B cell (primary cell): ENCODE results near the gene RANBP10. TPM values are rescaled to one million over a fixed set of nuclear protein-coding genes. Genes with fewer than 3 reads are reported as not detected.

Source experiments
- ATAC-seq: fragments of 200-7000 bp; cut with Tn5 transposase; one replicate; pipeline ENCODE4 v1.10.0; 2021; ENCODE audit warnings: low read depth, mild to moderate bottlenecking, moderate number of reproducible peaks, moderate library complexity
- CTCF ChIA-PET: fragments of 350-600 bp; sonication (Branson Sonifier 250); formaldehyde crosslinking; loops from one replicate; lab custom pipeline; 2021; ENCODE audit warnings: antibody characterized with exemption, inconsistent platforms; lab: Charles Lee
- POLR2A ChIA-PET: fragments of 350-600 bp; sonication (Branson Sonifier 250); formaldehyde crosslinking; loops from one replicate; lab custom pipeline; 2021; ENCODE audit warnings: antibody characterized with exemption; lab: Charles Lee
- DNase-seq: peaks from one replicate; pipeline ENCODE4 v3.0.0; 2013
- H2AFZ ChIP-seq: 2 replicates; pipeline ENCODE4 v1.6.1; 2012; ENCODE audit warnings: mild to moderate bottlenecking, low read depth, low read length; ENCODE audit not compliant: insufficient read depth, poor library complexity, severe bottlenecking
- H3K27ac ChIP-seq, 2 donors: 1 replicate in 1 of 2; 2 replicates in 1 of 2; pipeline ENCODE4 v1.5.1; 2012 to 2013; ENCODE audit warnings: low read length in 2 of 2, mild to moderate bottlenecking in 2 of 2, moderate library complexity in 1 of 2
- H3K27me3 ChIP-seq, 4 experiments: fragments of 200-600 bp in 1 of 4; sonication (generic) in 1 of 4; replicated peaks in 1 of 4; 1 replicate in 2 of 4; 2 replicates in 2 of 4; pipeline versions ENCODE4 v1.6.1 to v1.7.0; 2013 to 2016; ENCODE audit warnings: low read length in 3 of 4, mild to moderate bottlenecking in 2 of 4, mixed read lengths in 1 of 4, moderate library complexity in 1 of 4; ENCODE audit not compliant: insufficient read depth in 4 of 4, control insufficient read depth in 3 of 4; ENCODE audit errors: control extremely low read depth in 1 of 4
- H3K36me3 ChIP-seq, 2 experiments: replicated peaks in 1 of 2; 1 replicate in 1 of 2; 2 replicates in 1 of 2; pipeline versions ENCODE4 v1.6.1 to v1.7.1; 2013; ENCODE audit warnings: low read length in 1 of 2; ENCODE audit not compliant: insufficient read depth in 2 of 2, control insufficient read depth in 1 of 2; ENCODE audit errors: control extremely low read depth in 1 of 2, extremely low read depth in 1 of 2
- H3K4me1 ChIP-seq, 2 donors: fragments of 200-600 bp in 1 of 2; sonication (generic) in 1 of 2; 1 replicate in 1 of 2; 2 replicates in 1 of 2; pipeline versions ENCODE4 v1.5.1 to v1.6.1; 2013 to 2017; ENCODE audit warnings: low read length in 2 of 2; ENCODE audit not compliant: control insufficient read depth in 2 of 2, insufficient read depth in 2 of 2
- H3K4me2 ChIP-seq: replicated peaks from 2 replicates; pipeline ENCODE3; 2012; ENCODE audit warnings: mild to moderate bottlenecking, low read depth, low read length; ENCODE audit not compliant: poor library complexity, severe bottlenecking
- H3K4me3 ChIP-seq, 5 experiments: fragments of 200-600 bp in 1 of 5; sonication (generic) in 1 of 5; 1 replicate in 3 of 5; 2 replicates in 2 of 5; pipeline versions ENCODE4 v1.5.1 to v1.7.0; 2011 to 2016; ENCODE audit warnings: low read length in 4 of 5, mild to moderate bottlenecking in 4 of 5, low read depth in 2 of 5, control low read depth in 1 of 5, moderate library complexity in 1 of 5; ENCODE audit not compliant: insufficient read depth in 1 of 5; ENCODE audit errors: control extremely low read depth in 1 of 5, extremely low read depth in 1 of 5
- H3K79me2 ChIP-seq: fragments of 200-600 bp; sonication (generic); one replicate; pipeline ENCODE4 v1.6.0; 2016; ENCODE audit warnings: low read length; ENCODE audit not compliant: control insufficient read depth, insufficient read depth
- H3K9ac ChIP-seq: fragments of 200-600 bp; sonication (generic); 2 replicates; pipeline ENCODE4 v1.6.1; 2017; ENCODE audit warnings: mild to moderate bottlenecking, low read length, moderate library complexity
- H3K9me3 ChIP-seq, 3 donors: one replicate each; pipeline versions ENCODE4 v1.6.1 to v1.7.1; 2013; ENCODE audit warnings: low read length in 2 of 3; ENCODE audit not compliant: control insufficient read depth in 2 of 3, insufficient read depth in 1 of 3; ENCODE audit errors: control extremely low read depth in 1 of 3
- H4K20me1 ChIP-seq: 2 replicates; pipeline ENCODE4 v1.6.0; 2012; ENCODE audit warnings: mild to moderate bottlenecking, low read length; ENCODE audit not compliant: insufficient read depth, control insufficient read depth, poor library complexity, severe bottlenecking
- H3K27ac Mint-ChIP-seq: one replicate; pipeline ENCODE4 v1.8.0; 2021; ENCODE audit warnings: mixed read lengths
- H3K27me3 Mint-ChIP-seq: one replicate; pipeline ENCODE4 v1.8.0; 2021; ENCODE audit warnings: mixed read lengths
- H3K4me1 Mint-ChIP-seq: one replicate; pipeline ENCODE4 v1.8.0; 2021; ENCODE audit warnings: mixed read lengths
- H3K4me3 Mint-ChIP-seq: one replicate; pipeline ENCODE4 v1.8.0; 2021; ENCODE audit warnings: mixed read lengths
- H3K9me3 Mint-ChIP-seq: one replicate; pipeline ENCODE4 v1.8.0; 2022; ENCODE audit warnings: mixed read lengths; ENCODE audit not compliant: insufficient read depth
- CTCF ChIP-seq: fragments of 200-600 bp; IDR thresholded peaks from one replicate; pipeline ENCODE4 v1.8.0; 2022; ENCODE audit warnings: antibody characterized with exemption, mild to moderate bottlenecking
- EZH2 ChIP-seq: IDR thresholded peaks from 2 replicates; pipeline ENCODE4 v1.6.1; 2012; ENCODE audit warnings: borderline replicate concordance, low read depth, mild to moderate bottlenecking, moderate library complexity, low read length; ENCODE audit not compliant: insufficient read depth, poor library complexity, severe bottlenecking
- WGBS: methylation state at CpG from one replicate; pipeline ENCODE4 v1.1.5; 2013; ENCODE audit warnings: missing lambda C conversion rate; ENCODE audit not compliant: insufficient coverage; 5-methylcytosine and 5-hydroxymethylcytosine counted together
- intact Hi-C: fragments of 100-400 bp; cut with micrococcal nuclease; formaldehyde crosslinking; loops from one replicate; pipeline ENCODE4 v1.10.0; 2022
- polyA plus RNA-seq: library from polyadenylated mRNA; depleted of rRNA; stranded (reverse); fragments of >200 nt; gene quantifications from 2 replicates; pipeline ENCODE4 v1.2.3, GENCODE V29; 2012
- total RNA-seq, 2 donors: library from RNA; stranded (reverse); fragments of 120-200 nt in 1 of 2; gene quantifications; 1 replicate in 1 of 2; 2 replicates in 1 of 2; pipeline versions ENCODE4 v1.2.3 to v1.2.4, GENCODE V29; 2013 to 2022

The RANBP10 gene
- total and polyA plus RNA-seq, 2 donors (not counting 1 experiment from before 2014, with no cell fraction given), result 29.0 to 32.2 TPM

GRCh38 chr16:67848118-67848517 lies 41.8 kb upstream of the RANBP10 start:
- CTCF ChIA-PET, result interaction anchor here (0.9 to 1.8 kb wide), 3 partner anchors 32 to 382 kb away, joined by 3 to 7 read pairs (median 4); no protein-coding TSS in a partner anchor
- Mint-ChIP-seq H3K9me3 (no peaks in the 10 kb centered on the region), H3K4me3 (peak overlapping the region; percentile 92), H3K4me1 (peaks cover 41% of the 10 kb centered on the region), H3K27ac (no peak overlapping the region), H3K27me3 (no peaks in the 10 kb centered on the region)
- no peak overlapping the region for H3K27ac ChIP-seq
- ATAC-seq, result no peak
- H3K36me3 ChIP-seq, result no peaks in the 10 kb centered on the region
- POLR2A ChIA-PET, result interaction anchor here (0.6 to 0.7 kb wide), 2 partner anchors 8 to 428 kb away, joined by 3 to 4 read pairs; no protein-coding TSS in a partner anchor
- TF ChIP-seq CTCF, result no peak
- TF ChIP-seq EZH2, result no peak
- peak overlapping the region; percentile 97 for H3K4me2 ChIP-seq
- H3K79me2 ChIP-seq, result peaks cover 82% of the 10 kb centered on the region
- H3K9me3 ChIP-seq, result no peaks in the 10 kb centered on the region
- no peak overlapping the region for H2AFZ ChIP-seq
- H3K9ac ChIP-seq, result peak overlapping the region; percentile 85
- H4K20me1 ChIP-seq, result peaks cover 44% of the 10 kb centered on the region
- DNase-seq, result no peak
- H3K4me3 ChIP-seq, result peak overlapping the region in 2 of 5 experiments; percentile 85 to 86
- peaks cover 35 to 44% of the 10 kb centered on the region in 2 donors for H3K4me1 ChIP-seq
- 98% methylated on average over 9 of the region's 11 CpGs for WGBS
- H3K27me3 ChIP-seq, result no peaks in the 10 kb centered on the region
- intact Hi-C loops, result loop anchor here (10.0 kb wide), 1 partner anchor 1093 kb away; the partner anchor contains the start of gene DYNC1LI2
